ENCODE results near the gene CACHD1.

DNA sequence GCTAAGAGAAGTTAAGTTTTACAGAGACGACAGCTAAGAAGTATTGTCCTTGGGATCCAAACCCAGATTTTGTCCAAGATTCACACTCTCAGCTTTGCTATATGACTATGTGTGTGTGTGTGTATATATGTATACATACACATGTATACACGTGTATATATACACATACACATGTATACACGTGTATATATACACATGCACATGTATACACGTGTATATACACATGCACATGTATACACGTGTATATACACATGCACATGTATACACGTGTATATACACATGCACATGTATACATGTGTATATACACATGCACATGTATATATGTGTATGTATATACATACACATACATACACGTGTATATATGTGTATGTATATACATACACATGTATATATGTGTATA lies 3.9 kb upstream of the CACHD1 start:
- TF ChIP-seq, protein P1, sequence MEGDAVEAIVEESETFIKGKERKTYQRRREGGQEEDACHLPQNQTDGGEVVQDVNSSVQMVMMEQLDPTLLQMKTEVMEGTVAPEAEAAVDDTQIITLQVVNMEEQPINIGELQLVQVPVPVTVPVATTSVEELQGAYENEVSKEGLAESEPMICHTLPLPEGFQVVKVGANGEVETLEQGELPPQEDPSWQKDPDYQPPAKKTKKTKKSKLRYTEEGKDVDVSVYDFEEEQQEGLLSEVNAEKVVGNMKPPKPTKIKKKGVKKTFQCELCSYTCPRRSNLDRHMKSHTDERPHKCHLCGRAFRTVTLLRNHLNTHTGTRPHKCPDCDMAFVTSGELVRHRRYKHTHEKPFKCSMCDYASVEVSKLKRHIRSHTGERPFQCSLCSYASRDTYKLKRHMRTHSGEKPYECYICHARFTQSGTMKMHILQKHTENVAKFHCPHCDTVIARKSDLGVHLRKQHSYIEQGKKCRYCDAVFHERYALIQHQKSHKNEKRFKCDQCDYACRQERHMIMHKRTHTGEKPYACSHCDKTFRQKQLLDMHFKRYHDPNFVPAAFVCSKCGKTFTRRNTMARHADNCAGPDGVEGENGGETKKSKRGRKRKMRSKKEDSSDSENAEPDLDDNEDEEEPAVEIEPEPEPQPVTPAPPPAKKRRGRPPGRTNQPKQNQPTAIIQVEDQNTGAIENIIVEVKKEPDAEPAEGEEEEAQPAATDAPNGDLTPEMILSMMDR (conservative IDR thresholded peaks at IDR 0.05; ENCODE audit: low read length), result no peak
- TF ChIP-seq EZH2phosphoT487 (IDR thresholded peaks at IDR 0.05; ENCODE audit: borderline replicate concordance, low read depth, low read length), result no peak
